ENCODE results near the gene ZNF33B. TPM values are rescaled to one million over a fixed set of nuclear protein-coding genes. Genes with fewer than 3 reads are reported as not detected.

The ZNF33B gene
- total RNA-seq, 1 experiment from 2014 or later, result 39.6 TPM

DNA sequence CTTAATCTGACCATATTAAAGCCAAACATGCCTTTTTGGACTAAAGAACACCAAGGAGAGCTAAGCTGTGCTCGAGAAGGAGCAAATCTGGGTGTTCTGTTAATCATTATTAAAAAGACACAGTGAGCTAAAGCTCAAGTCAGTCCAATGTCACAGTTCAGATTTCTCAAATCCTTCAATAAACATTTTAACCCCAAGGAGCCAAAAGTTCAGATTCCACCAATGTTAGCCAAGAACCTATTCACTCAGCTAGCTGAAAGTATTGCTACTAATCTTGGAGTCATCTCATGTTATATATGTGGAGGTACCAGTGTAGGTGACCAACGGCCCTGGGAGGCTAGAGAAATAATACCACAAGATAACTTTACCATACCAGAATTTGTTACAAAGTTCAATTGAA, 14.5 kb upstream of the ZNF33B start:
- TF ChIP-seq, protein P1, sequence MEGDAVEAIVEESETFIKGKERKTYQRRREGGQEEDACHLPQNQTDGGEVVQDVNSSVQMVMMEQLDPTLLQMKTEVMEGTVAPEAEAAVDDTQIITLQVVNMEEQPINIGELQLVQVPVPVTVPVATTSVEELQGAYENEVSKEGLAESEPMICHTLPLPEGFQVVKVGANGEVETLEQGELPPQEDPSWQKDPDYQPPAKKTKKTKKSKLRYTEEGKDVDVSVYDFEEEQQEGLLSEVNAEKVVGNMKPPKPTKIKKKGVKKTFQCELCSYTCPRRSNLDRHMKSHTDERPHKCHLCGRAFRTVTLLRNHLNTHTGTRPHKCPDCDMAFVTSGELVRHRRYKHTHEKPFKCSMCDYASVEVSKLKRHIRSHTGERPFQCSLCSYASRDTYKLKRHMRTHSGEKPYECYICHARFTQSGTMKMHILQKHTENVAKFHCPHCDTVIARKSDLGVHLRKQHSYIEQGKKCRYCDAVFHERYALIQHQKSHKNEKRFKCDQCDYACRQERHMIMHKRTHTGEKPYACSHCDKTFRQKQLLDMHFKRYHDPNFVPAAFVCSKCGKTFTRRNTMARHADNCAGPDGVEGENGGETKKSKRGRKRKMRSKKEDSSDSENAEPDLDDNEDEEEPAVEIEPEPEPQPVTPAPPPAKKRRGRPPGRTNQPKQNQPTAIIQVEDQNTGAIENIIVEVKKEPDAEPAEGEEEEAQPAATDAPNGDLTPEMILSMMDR (conservative IDR thresholded peaks at IDR 0.05), result no peak
- Mint-ChIP-seq H3K27ac (no peak overlapping the region), H3K27me3 (ENCODE audit: low read depth) (peaks cover 2% of the 10 kb centered on the region; the same call in 1 of the 2 replicates), H3K4me3 (no peak overlapping the region), H3K9me3 (peaks cover 82 to 88% of the 10 kb centered on the region in 2 experiments), H3K36me3 (ENCODE audit: insufficient read depth in 1 of 3, low read depth in 3 of 3) (peaks cover 0 to 11% (median 0%) of the 10 kb centered on the region in 3 experiments; a peak in 5 of 7 replicates), H3K4me1 (no peaks in the 10 kb centered on the region)
- no peak overlapping the region for H4K5ac ChIP-seq (ENCODE audit: insufficient read length, low read depth, low read length)
- H3K56ac ChIP-seq (ENCODE audit: insufficient read length, low read depth, low read length), result no peak overlapping the region
- H2BK20ac ChIP-seq (ENCODE audit: low read depth, low read length, poor library complexity, severe bottlenecking), result no peak overlapping the region
- no peak overlapping the region for H3K4ac ChIP-seq (ENCODE audit: low read depth, low read length)
- H3K79me2 ChIP-seq (ENCODE audit: insufficient read depth, low read length), result no peaks in the 10 kb centered on the region
- no peak overlapping the region for H4K91ac ChIP-seq (ENCODE audit: insufficient read length, low read depth, low read length)
- no peak overlapping the region for H3K18ac ChIP-seq (ENCODE audit: insufficient read length, low read depth, low read length)
- no peaks in the 10 kb centered on the region for H3K23me2 ChIP-seq (ENCODE audit: insufficient read length, low read depth, low read length, poor library complexity, severe bottlenecking)
- no peaks in the 10 kb centered on the region; the same call in 1 of the 2 replicates for H3K27me3 ChIP-seq (ENCODE audit: insufficient read depth, low read length)
- no peak overlapping the region for H3K23ac ChIP-seq (ENCODE audit: insufficient read length, low read depth, low read length)
- H2BK12ac ChIP-seq (ENCODE audit: insufficient read length, low read depth, low read length), result no peak overlapping the region
- H3K27ac ChIP-seq (ENCODE audit: insufficient read length, low read depth, low read length), result no peak overlapping the region
- H3K9me3 ChIP-seq (ENCODE audit: control insufficient read depth, low read depth, low read length), result peaks cover 27% of the 10 kb centered on the region
- no peak for DNase-seq
- H3K4me2 ChIP-seq (ENCODE audit: insufficient read depth, insufficient read length, low read length), result no peak overlapping the region
- H2AFZ ChIP-seq (ENCODE audit: low read length), result no peak overlapping the region
- no peaks in the 10 kb centered on the region for H3K4me1 ChIP-seq (ENCODE audit: insufficient read depth, low read length)
- no peak overlapping the region for H2BK120ac ChIP-seq (ENCODE audit: low read depth, low read length, poor library complexity, severe bottlenecking)
- H3K9ac ChIP-seq (ENCODE audit: extremely low read depth, insufficient read length, low read length), result no peak overlapping the region
- H3K79me1 ChIP-seq (ENCODE audit: insufficient read depth, low read depth, low read length, poor library complexity, severe bottlenecking), result no peaks in the 10 kb centered on the region
- no peak overlapping the region for H2AK5ac ChIP-seq (ENCODE audit: insufficient read length, low read length)
- no peak overlapping the region for H3T11ph ChIP-seq (ENCODE audit: low read length)
- H4K20me1 ChIP-seq (ENCODE audit: control insufficient read depth, insufficient read depth, insufficient read length), result no peaks in the 10 kb centered on the region
- no peak overlapping the region for H3K14ac ChIP-seq (ENCODE audit: insufficient read depth, low read length)
- no CpG with 5 or more reads among the region's 2 CpGs for WGBS (ENCODE audit: extremely low coverage, insufficient read length, low lambda C conversion rate)
- H4K8ac ChIP-seq (replicated peaks; ENCODE audit: insufficient read length, low read depth, low read length), result no peak overlapping the region
- H2BK15ac ChIP-seq (ENCODE audit: low read depth, low read length), result no peak overlapping the region
- H2BK5ac ChIP-seq (ENCODE audit: insufficient read length, low read length), result no peak overlapping the region

All from H9 (cell line).